Lower lobe of right lung (tissue), 2 donors: Measurements from ENCODE around the gene WDR17. TPM values are rescaled to one million over a fixed set of nuclear protein-coding genes. Genes with fewer than 3 reads are reported as not detected.

Experiments
- ATAC-seq, 2 donors: fragments of 200-7000 bp; cut with Tn5 transposase; one replicate each; pipeline ENCODE4 v1.9.1; 2020 to 2022; ENCODE audit warnings: mild to moderate bottlenecking in 2 of 2, moderate library complexity in 2 of 2
- DNase-seq: peaks from one replicate; pipeline ENCODE4 v3.0.0-alpha.2; 2020
- H3K27ac ChIP-seq: fragments of 200-600 bp; one replicate; pipeline ENCODE4 v1.8.0; 2022
- H3K27me3 ChIP-seq: fragments of 200-600 bp; one replicate; pipeline ENCODE4 v1.8.0; 2022; ENCODE audit warnings: low read depth
- H3K36me3 ChIP-seq: fragments of 200-600 bp; one replicate; pipeline ENCODE4 v1.8.0; 2022; ENCODE audit warnings: mild to moderate bottlenecking
- H3K4me1 ChIP-seq: fragments of 200-600 bp; one replicate; pipeline ENCODE4 v1.8.0; 2022
- H3K4me3 ChIP-seq: fragments of 200-600 bp; one replicate; pipeline ENCODE4 v1.8.0; 2022; ENCODE audit warnings: mild to moderate bottlenecking
- H3K9me3 ChIP-seq: fragments of 200-600 bp; one replicate; pipeline ENCODE4 v1.8.0; 2022
- intact Hi-C: fragments of 100-400 bp; cut with DNase I; formaldehyde crosslinking; loops from one replicate; pipeline ENCODE4 v1.11.0; 2022
- total RNA-seq: library from RNA; stranded (reverse); fragmentation: NEBNext Ultra II Directional; extraction: Animal tissue kit (Norgen Biotek cat#: 25700); gene quantifications from one replicate; pipeline ENCODE4 v1.2.1, GENCODE V29; 2021
- TF ChIP-seq, protein P1 (sequence below): fragments of 200-600 bp; IDR thresholded peaks from one replicate; pipeline ENCODE4 v1.8.0; 2022; ENCODE audit warnings: antibody characterized with exemption, mild to moderate bottlenecking
- donor health status: DM: no; HTN: yes; CAD: no; lungs with severe emphysema.

Gene WDR17
- total RNA-seq, 1 donor from 2014 or later = 5.6 TPM

DNA sequence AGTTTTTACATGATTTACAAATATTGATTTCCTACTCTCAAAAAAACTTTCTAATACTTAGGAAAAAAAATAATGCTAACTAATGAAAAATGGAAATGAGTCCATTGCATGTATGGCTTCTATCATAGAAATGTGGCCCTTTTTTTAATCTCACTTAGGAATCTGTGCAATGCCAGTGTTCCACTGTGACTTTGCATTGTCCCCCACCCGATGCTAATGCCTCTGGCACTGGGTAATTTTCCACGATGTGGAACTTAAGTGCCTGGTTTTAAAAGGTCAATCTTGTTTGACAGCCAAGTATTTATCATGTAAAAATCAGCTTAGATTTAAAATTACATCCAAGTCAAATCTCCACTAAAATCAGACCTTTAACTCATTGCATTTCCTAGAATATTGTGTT lies 76.6 kb downstream of the WDR17 start:
- Histone ChIP-seq H3K36me3 (no peaks in the 10 kb centered on the region), H3K4me1 (no peaks in the 10 kb centered on the region), H3K27ac (no peak overlapping the region), H3K9me3 (no peaks in the 10 kb centered on the region), H3K27me3 (no peaks in the 10 kb centered on the region), H3K4me3 (no peak overlapping the region)
- ATAC-seq = no peak
- TF ChIP-seq, protein P1, sequence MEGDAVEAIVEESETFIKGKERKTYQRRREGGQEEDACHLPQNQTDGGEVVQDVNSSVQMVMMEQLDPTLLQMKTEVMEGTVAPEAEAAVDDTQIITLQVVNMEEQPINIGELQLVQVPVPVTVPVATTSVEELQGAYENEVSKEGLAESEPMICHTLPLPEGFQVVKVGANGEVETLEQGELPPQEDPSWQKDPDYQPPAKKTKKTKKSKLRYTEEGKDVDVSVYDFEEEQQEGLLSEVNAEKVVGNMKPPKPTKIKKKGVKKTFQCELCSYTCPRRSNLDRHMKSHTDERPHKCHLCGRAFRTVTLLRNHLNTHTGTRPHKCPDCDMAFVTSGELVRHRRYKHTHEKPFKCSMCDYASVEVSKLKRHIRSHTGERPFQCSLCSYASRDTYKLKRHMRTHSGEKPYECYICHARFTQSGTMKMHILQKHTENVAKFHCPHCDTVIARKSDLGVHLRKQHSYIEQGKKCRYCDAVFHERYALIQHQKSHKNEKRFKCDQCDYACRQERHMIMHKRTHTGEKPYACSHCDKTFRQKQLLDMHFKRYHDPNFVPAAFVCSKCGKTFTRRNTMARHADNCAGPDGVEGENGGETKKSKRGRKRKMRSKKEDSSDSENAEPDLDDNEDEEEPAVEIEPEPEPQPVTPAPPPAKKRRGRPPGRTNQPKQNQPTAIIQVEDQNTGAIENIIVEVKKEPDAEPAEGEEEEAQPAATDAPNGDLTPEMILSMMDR = no peak
- DNase-seq = no peak
- intact Hi-C loops = no loop called here

GRCh38 chr4:176149680-176150355 lies 84.2 kb downstream of the WDR17 start:
- Histone ChIP-seq H3K4me1 (no peaks in the 10 kb centered on the region), H3K36me3 (no peaks in the 10 kb centered on the region), H3K27me3 (no peaks in the 10 kb centered on the region), H3K27ac (no peak overlapping the region), H3K4me3 (no peak overlapping the region), H3K9me3 (no peaks in the 10 kb centered on the region)
- ATAC-seq (no peak), DNase-seq (no peak)
- intact Hi-C loops = no loop called here
- TF ChIP-seq, protein P1 = no peak

GRCh38 chr4:176150356-176150682 lies 84.7 kb downstream of the WDR17 start:
- Histone ChIP-seq H3K36me3 (no peaks in the 10 kb centered on the region), H3K4me1 (no peaks in the 10 kb centered on the region), H3K4me3 (no peak overlapping the region), H3K9me3 (no peaks in the 10 kb centered on the region), H3K27me3 (no peaks in the 10 kb centered on the region), H3K27ac (no peak overlapping the region)
- no peak for DNase-seq
- no peak for ATAC-seq
- intact Hi-C loops = no loop called here
- TF ChIP-seq, protein P1 = peak; percentile 23

DNA sequence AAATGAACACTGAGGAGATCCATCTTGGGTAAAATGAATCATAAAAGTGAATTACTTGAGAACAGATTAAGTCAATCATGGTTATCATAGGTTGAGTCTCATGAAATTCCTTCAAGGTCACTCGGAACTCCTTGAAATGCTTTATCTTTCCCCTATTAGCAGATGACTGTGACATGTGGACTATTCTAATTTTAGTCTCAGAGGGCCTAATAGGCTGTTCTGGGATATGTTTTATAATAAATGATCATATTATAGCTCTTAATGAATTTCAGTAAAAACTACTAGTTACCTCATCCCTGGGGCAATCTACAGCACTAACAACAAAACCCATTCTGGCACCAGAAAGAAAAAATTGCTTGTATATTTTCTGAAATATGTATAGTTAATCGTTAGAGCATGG lies 85.1 kb downstream of the WDR17 start:
- H3K9me3 ChIP-seq = no peaks in the 10 kb centered on the region
- TF ChIP-seq, protein P1 = no peak
- no peak for ATAC-seq

DNA sequence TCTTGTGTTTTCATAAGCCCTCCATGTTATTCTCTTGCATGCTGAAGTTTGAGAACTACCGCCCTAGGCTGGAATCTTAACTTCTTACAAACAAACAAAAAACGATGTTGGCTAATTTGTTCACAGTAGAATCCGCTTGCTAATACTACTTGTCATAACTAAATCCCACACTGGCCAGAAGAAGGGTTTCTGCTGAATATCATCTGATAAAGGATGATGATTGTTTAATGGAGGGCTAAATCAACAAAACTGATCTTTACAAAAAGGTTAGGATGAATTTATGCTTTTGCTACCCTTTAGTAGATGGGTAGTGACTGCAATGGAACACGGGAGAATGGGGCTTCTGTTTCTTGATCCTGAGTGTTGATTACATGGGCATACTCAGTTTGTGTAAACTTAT lies 87.5 kb downstream of the WDR17 start:
- no peaks in the 10 kb centered on the region for H3K4me1 ChIP-seq
- no peak overlapping the region for H3K4me3 ChIP-seq
- no peaks in the 10 kb centered on the region for H3K9me3 ChIP-seq
- H3K36me3 ChIP-seq = no peaks in the 10 kb centered on the region
- no peaks in the 10 kb centered on the region for H3K27me3 ChIP-seq
- H3K27ac ChIP-seq = no peak overlapping the region
- no peak for ATAC-seq
- TF ChIP-seq, protein P1 = no peak
- intact Hi-C loops = no loop called here
- no peak for DNase-seq

More for the DNA sequence above, 85.1 kb downstream of the WDR17 start:
- H3K4me1 ChIP-seq = no peaks in the 10 kb centered on the region
- intact Hi-C loops = no loop called here
- no peaks in the 10 kb centered on the region for H3K27me3 ChIP-seq
- no peak overlapping the region for H3K27ac ChIP-seq
- no peaks in the 10 kb centered on the region for H3K36me3 ChIP-seq
- H3K4me3 ChIP-seq = no peak overlapping the region
- no peak for DNase-seq
